Retinal pigment epithelial cell (primary cell): ENCODE data around the gene PCDH9.

Experiments used
- DNase-seq: peaks from one replicate; pipeline ENCODE4 v3.0.0-alpha.2; 2010; ENCODE audit warnings: low read depth
- H3K4me3 ChIP-seq: 2 replicates; pipeline ENCODE4 v1.5.1; 2011; ENCODE audit warnings: mild to moderate bottlenecking, low read length, control low read depth, moderate library complexity
- TF ChIP-seq, protein P1 (sequence below): conservative IDR thresholded peaks from 2 replicates; pipeline ENCODE4 v1.5.1; 2011; ENCODE audit warnings: low read depth, low read length, control low read depth, inconsistent platforms

The PCDH9 gene

DNA sequence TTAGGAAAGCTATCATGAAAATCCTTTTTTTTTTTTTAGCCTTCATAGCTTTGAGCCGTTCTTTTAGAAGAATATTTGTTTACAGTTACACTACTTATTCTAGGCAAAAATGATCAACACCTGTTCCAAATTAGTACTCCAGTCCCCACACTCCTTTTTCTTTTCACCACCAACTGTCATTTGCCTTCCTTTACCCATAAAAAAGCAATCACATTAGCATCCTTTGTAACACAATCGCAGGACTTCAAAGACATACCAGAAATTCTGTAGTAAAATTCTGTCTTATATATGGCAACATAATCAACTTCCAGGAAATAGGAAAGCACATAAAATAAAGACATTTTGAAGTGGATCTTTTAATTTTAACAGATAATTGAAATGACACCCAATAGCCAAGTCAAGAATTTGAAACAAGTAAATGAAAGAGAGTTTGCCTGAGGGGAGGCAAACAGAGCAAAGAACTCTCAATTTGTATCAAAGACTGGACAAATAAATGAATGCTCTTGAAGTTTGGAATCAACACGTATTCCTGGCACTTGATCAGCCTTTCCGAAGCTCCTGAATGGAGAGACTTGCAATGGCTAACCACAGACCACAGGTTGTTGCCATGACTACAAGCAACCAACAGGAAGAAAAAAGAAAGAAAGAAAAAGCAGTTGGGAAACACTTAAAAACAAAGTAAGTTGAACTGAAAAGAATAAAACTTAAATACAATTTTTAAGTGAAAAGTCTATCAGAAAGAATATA is 206.8 kb downstream of the PCDH9 start:
- peak; percentile 87 for DNase-seq
- TF ChIP-seq, protein P1, sequence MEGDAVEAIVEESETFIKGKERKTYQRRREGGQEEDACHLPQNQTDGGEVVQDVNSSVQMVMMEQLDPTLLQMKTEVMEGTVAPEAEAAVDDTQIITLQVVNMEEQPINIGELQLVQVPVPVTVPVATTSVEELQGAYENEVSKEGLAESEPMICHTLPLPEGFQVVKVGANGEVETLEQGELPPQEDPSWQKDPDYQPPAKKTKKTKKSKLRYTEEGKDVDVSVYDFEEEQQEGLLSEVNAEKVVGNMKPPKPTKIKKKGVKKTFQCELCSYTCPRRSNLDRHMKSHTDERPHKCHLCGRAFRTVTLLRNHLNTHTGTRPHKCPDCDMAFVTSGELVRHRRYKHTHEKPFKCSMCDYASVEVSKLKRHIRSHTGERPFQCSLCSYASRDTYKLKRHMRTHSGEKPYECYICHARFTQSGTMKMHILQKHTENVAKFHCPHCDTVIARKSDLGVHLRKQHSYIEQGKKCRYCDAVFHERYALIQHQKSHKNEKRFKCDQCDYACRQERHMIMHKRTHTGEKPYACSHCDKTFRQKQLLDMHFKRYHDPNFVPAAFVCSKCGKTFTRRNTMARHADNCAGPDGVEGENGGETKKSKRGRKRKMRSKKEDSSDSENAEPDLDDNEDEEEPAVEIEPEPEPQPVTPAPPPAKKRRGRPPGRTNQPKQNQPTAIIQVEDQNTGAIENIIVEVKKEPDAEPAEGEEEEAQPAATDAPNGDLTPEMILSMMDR, result no peak
- no peak overlapping the region for H3K4me3 ChIP-seq

DNA sequence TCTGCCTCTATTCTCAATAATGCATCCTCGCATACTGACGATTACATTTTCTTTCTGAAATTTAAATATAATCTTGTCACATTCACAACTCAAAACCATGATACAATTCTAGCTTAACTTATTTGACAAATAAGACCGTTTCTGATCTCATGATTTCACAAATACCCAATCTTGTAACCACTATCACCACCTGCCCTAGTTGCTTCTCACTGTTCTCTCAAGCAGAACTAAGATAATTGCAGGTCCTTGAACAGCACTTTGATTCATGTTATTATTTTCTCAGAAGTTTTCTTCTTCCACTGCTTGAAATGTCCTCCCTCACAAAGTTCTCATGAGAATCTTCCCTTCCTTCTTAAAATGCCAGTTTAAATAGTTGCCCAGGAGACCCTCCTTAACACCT is 211.4 kb downstream of the PCDH9 start:
- TF ChIP-seq, protein P1, result no peak
- DNase-seq, result no peak
- H3K4me3 ChIP-seq, result no peak overlapping the region

DNA sequence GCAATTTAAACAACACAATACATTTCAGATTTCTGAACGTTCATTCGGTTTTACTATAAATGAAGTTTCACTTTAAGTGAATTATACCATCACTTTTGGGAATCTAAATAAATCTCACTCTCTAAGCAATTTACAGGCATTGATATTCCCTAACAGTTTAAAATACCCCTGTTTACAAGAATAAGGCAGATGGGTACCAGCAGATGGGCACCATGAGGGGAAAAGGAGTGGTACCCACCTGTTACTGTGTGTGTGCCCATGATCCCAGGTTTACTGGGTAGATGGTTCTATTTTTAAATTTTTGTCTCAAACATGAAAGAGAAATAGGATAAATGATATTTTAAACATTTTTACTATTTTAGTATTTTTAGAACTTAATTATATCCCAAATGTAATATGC is 212.9 kb downstream of the PCDH9 start:
- TF ChIP-seq, protein P1, result no peak
- no peak overlapping the region for H3K4me3 ChIP-seq
- no peak for DNase-seq

DNA sequence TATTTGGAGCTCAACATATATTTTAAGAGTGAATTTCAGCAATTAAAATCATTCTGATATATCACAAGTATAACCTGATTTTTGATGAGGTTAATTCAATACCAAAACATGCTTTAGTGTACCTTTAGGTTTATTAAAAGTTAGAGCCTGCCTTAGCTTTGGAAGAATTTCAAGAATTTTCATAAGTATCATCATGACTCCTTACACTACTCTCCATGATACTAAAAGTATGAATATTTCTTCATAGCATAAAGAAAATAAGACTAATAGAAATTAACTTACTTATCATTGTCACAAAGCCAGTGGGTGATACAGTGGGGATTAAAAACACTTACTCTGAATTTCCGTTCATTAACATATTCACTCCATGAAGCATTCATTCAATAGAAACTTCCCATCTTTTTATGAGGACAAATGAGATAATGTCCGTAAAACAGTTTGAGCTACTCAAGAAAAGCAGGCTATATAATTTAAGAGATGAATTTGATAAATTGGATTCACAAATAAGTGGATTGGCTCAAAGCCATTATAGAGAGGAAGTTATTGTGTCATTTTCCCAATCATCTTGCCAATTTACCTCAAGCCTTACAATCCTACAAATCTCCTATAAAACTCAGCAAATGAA is 214.0 kb downstream of the PCDH9 start:
- TF ChIP-seq, protein P1, result no peak
- no peak overlapping the region for H3K4me3 ChIP-seq
- no peak for DNase-seq

DNA sequence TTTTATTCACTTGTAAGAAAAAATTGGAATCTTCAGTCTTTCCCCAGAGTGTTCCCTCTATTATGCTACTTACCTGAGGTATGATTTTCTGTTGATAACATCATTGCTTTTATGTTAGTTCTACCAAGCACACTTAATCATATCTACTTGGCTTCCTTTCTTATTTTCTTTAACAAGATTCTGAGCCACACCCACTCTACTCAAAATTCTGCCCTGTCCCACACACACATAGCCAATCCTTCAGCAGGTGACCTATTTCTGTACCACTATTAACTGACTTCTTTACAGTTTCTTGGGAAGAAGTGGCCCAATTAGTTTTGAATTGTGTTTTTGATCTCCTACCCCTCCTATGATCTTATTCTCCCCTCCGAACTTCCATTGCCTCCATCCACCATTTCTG is 215.7 kb downstream of the PCDH9 start:
- no peak for DNase-seq
- no peak overlapping the region for H3K4me3 ChIP-seq
- TF ChIP-seq, protein P1, result no peak

DNA sequence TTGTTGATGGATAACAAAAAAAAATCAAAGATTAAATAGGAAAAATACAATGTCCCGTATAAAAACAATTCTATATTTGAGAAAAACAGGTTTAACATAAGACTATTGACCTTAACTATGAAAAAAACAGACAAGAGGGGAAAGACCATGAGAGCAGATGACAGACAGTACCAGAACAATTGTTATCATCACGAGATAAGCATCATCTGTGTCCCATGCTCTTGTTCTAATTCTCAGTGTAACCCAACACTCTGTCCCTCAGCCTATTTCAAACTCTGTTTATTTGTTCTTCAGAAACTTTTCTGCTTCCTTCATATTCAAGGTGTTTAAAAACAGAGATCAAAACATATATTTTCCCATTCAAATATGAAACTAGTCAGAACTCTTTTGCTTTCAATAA is 216.4 kb downstream of the PCDH9 start:
- TF ChIP-seq, protein P1, result no peak
- H3K4me3 ChIP-seq, result no peak overlapping the region
- DNase-seq, result no peak
